ENCODE results near the gene PPP1R15A.

DNA sequence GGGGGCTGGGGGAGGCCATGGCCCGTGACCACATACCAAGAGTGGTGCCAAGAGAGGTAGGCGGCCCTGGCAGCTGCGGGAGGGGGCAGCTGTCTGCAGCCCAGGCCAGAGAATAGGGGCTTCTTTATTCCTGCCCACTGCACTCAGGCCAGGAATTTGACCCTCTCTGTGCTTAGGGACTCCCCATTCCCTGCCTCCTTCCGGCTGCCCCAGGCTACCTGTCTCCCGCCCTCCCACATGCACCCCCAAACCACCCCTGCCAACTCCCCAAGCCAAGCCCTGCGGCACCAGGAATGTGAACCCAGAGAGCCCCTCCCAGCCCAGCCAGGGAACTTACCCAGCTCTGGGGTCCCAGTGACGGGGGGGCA, 4.5 kb upstream of the PPP1R15A start:
- TF ChIP-seq, protein P1, sequence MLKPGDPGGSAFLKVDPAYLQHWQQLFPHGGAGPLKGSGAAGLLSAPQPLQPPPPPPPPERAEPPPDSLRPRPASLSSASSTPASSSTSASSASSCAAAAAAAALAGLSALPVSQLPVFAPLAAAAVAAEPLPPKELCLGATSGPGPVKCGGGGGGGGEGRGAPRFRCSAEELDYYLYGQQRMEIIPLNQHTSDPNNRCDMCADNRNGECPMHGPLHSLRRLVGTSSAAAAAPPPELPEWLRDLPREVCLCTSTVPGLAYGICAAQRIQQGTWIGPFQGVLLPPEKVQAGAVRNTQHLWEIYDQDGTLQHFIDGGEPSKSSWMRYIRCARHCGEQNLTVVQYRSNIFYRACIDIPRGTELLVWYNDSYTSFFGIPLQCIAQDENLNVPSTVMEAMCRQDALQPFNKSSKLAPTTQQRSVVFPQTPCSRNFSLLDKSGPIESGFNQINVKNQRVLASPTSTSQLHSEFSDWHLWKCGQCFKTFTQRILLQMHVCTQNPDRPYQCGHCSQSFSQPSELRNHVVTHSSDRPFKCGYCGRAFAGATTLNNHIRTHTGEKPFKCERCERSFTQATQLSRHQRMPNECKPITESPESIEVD (tag by site-specific recombination; IDR thresholded peaks at IDR 0.05) = no peak
- TF ChIP-seq CTCF (tag by site-specific recombination; IDR thresholded peaks at IDR 0.05) (no peak), ZNF677 (tag by site-specific recombination; IDR thresholded peaks at IDR 0.05) (no peak), ZNF274 (IDR thresholded peaks at IDR 0.05; ENCODE audit: low read length) (no peak), ZNF274 (tag by site-specific recombination; IDR thresholded peaks at IDR 0.05; ENCODE audit: borderline replicate concordance) (no peak)
- TF ChIP-seq, protein P2, sequence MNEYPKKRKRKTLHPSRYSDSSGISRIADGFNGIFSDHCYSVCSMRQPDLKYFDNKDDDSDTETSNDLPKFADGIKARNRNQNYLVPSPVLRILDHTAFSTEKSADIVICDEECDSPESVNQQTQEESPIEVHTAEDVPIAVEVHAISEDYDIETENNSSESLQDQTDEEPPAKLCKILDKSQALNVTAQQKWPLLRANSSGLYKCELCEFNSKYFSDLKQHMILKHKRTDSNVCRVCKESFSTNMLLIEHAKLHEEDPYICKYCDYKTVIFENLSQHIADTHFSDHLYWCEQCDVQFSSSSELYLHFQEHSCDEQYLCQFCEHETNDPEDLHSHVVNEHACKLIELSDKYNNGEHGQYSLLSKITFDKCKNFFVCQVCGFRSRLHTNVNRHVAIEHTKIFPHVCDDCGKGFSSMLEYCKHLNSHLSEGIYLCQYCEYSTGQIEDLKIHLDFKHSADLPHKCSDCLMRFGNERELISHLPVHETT (tag by site-specific recombination; IDR thresholded peaks at IDR 0.05) = no peak

All from HEK293 (cell line).